ENCODE data around the gene BUB1B.

- TF ChIP-seq CTCF (IDR thresholded peaks at IDR 0.05; ENCODE audit: low read depth, low read length) (no peak), EZH2phosphoT487 (IDR thresholded peaks at IDR 0.05; ENCODE audit: low read depth) (no peak)
Observed at GRCh38 chr15:40222131-40222530, 61.3 kb downstream of the BUB1B start.
